ENCODE results near the gene CAB39. TPM values are rescaled to one million over a fixed set of nuclear protein-coding genes. Genes with fewer than 3 reads are reported as not detected.

Gene CAB39
- total RNA-seq, 1 donor from 2014 or later = 68.6 TPM

GRCh38 chr2:230823264-230823964 is 110.8 kb downstream of the CAB39 start:
- CTCF ChIA-PET = interaction anchor here (0.9 to 10.6 kb wide), 12 partner anchors 17 to 775 kb away, joined by 3 to 150 read pairs (median 4); no protein-coding TSS in a partner anchor
- no peak for ATAC-seq (ENCODE audit: low read depth)
- Mint-ChIP-seq H3K9me3 (no peaks in the 10 kb centered on the region), H3K27me3 (peaks cover 26% of the 10 kb centered on the region), H3K4me1 (peaks cover 7% of the 10 kb centered on the region), H3K4me3 (no peak overlapping the region), H3K36me3 (ENCODE audit: low read depth) (peaks cover 31% of the 10 kb centered on the region), H3K27ac (no peak overlapping the region)
- DNase-seq = no peak
- intact Hi-C loops (cut with micrococcal nuclease) = no loop called here
- no peak for TF ChIP-seq CTCF (IDR thresholded peaks at IDR 0.05)
- POLR2A ChIA-PET = interaction anchor here (0.5 kb wide), 1 partner anchor 12 kb away, joined by 9 read pairs; no protein-coding TSS in a partner anchor

DNA sequence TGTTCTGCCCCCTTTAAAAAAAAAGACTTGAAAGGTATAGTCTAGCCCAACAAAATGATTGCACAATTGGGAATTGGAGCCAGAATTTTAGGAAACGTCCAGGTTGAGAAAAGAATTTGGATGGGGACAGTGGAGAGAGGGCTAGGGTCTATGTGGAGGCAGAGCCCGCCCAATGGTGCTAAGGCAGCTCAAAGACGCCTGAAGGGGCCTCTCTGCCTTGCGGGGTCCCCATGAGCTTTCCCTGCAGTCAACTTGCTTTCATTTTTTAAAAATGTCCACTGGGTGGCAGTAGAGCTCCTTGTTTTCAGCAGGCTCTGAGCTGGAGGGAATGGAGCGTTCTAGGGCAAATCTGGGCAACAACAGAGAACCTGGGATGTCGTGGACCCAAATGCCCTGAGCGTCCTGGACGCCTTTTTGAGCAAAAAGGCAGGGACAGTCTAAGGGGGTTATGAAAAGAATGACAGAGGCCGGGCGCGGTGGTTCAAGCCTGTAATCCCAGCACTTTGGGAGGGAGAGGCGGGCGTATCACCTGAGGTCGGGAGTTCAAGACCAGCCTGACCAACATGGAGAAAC is 111.8 kb downstream of the CAB39 start:
- TF ChIP-seq CTCF (IDR thresholded peaks at IDR 0.05) = no peak
- Mint-ChIP-seq H3K9me3 (no peaks in the 10 kb centered on the region), H3K27me3 (peaks cover 29% of the 10 kb centered on the region), H3K4me1 (peaks cover 9% of the 10 kb centered on the region), H3K4me3 (peak overlapping the region; percentile 38), H3K36me3 (ENCODE audit: low read depth) (peaks cover 22% of the 10 kb centered on the region), H3K27ac (peak overlapping the region; percentile 1)
- DNase-seq = no peak
- ChIA-PET POLR2A (interaction anchor here (1.0 kb wide), 2 partner anchors 16 to 163 kb away, joined by 3 to 4 read pairs; no protein-coding TSS in a partner anchor), CTCF (interaction anchor here (0.6 to 10.6 kb wide), 33 partner anchors 8 to 776 kb away, joined by 3 to 150 read pairs (median 4); partner anchors contain the start of genes ITM2C and PSMD1)
- intact Hi-C loops (cut with micrococcal nuclease) = loop anchor here (1.0 kb wide), 4 partner anchors 24 to 229 kb away; no protein-coding TSS in a partner anchor
- ATAC-seq (ENCODE audit: low read depth) = peak; percentile 77

DNA sequence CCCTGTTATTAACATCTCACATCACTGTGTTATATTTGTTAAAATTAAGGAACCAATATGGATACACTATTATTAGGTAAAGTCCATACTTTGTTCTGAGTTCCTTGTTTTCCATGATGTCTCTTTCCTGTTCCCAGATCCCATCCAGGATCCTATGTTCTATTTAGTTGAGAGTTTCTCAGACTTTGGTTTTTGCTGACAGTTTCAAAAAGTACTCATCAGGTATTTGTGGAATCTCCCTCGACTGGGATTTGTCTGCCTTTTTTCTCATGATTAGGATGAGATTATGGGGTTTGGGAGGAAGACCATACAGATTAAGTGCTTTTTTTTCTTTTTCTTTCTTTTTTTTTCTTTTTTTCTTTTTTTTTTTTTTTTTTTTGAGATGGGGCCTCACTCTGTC is 112.7 kb downstream of the CAB39 start:
- no peak for DNase-seq
- H3K4me3 Mint-ChIP-seq = no peak overlapping the region
- ATAC-seq (ENCODE audit: low read depth) = no peak
- no peaks in the 10 kb centered on the region for H3K9me3 Mint-ChIP-seq
- H3K4me1 Mint-ChIP-seq = peaks cover 9% of the 10 kb centered on the region
- POLR2A ChIA-PET = interaction anchor here (0.6 kb wide), 1 partner anchor 32 kb away, joined by 3 read pairs; no protein-coding TSS in a partner anchor
- H3K36me3 Mint-ChIP-seq (ENCODE audit: low read depth) = peaks cover 17% of the 10 kb centered on the region
- CTCF ChIA-PET = interaction anchor here (0.6 to 10.6 kb wide), 5 partner anchors 69 to 488 kb away, joined by 3 to 150 read pairs (median 5); no protein-coding TSS in a partner anchor
- H3K27ac Mint-ChIP-seq = no peak overlapping the region
- intact Hi-C loops (cut with micrococcal nuclease) = no loop called here
- TF ChIP-seq CTCF (IDR thresholded peaks at IDR 0.05) = no peak
- H3K27me3 Mint-ChIP-seq = peaks cover 36% of the 10 kb centered on the region

DNA sequence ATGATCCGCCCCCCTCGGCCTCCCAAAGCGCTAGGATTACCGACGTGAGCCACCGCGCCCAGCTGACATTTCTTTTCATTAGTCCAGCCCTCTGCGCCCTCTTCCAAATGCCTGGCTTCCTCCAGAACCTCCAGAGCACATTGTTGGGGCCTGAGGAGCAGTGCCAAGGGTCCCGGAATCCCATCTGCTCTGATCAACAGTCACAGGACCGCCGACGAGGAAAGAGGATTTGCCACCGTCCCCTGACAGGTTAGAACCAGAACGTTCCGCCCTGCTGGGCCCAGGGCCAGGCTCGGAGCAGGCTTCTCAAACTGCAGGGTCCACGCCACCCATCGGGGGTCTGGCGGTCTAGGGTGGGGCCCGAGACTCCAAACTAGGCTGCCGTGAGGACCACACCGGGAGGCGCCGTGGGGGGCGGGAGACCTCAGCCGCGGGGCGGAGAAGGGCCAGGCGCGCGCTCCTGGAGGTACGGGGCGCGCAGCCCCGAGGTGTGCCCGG is 115.2 kb downstream of the CAB39 start:
- Mint-ChIP-seq H3K27ac (no peak overlapping the region), H3K36me3 (ENCODE audit: low read depth) (no peaks in the 10 kb centered on the region), H3K4me1 (peaks cover 9% of the 10 kb centered on the region), H3K27me3 (peaks cover 42% of the 10 kb centered on the region), H3K9me3 (peaks cover 3% of the 10 kb centered on the region), H3K4me3 (peak overlapping the region; percentile 35)
- DNase-seq (no peak), ATAC-seq (ENCODE audit: low read depth) (peak; percentile 15)
- intact Hi-C loops (cut with micrococcal nuclease) = no loop called here
- no peak for TF ChIP-seq CTCF (IDR thresholded peaks at IDR 0.05)
- POLR2A ChIA-PET = no interaction called here
- CTCF ChIA-PET = interaction anchor here (0.5 to 10.6 kb wide), 2 partner anchors 38 to 159 kb away, joined by 3 to 150 read pairs; no protein-coding TSS in a partner anchor

Measured in activated B cell treated with CpG ODN at 0.5 μM for 24 hours (primary cell).